ENCODE measurements around the gene MORC3.

MORC3 gene

DNA sequence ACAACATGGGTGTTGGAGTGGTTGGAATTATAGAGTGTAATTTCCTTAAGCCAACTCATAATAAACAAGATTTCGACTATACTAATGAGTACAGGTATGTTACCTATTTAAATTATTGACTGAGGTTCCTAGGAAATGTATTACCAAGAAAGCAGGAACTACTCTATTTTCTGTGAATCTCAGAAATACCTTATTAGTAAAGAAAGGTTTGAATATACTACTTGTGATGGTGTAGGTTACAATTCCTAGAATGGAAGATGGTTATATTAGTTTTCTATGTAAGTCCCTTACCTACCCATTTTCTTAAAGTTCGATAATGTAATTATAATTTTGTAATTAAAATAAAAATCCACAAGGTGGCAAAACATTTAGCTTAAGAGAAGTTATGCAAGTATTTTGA lies 29.3 kb downstream of the MORC3 start:
- DNase-seq (ENCODE audit: low read depth): no peak
- H3K4me3 ChIP-seq (ENCODE audit: low read depth, low read length): no peak overlapping the region
- no peak for TF ChIP-seq CTCF (IDR thresholded peaks at IDR 0.05; ENCODE audit: control insufficient read depth, extremely low read depth, insufficient read depth)

- no peak overlapping the region for H3K4me3 ChIP-seq (ENCODE audit: low read depth, low read length)
- no peak for TF ChIP-seq CTCF (IDR thresholded peaks at IDR 0.05; ENCODE audit: control insufficient read depth, extremely low read depth, insufficient read depth)
- no peak for DNase-seq (ENCODE audit: low read depth)
Observed at GRCh38 chr21:36350282-36350910, 30.4 kb downstream of the MORC3 start.

- TF ChIP-seq CTCF (IDR thresholded peaks at IDR 0.05; ENCODE audit: control insufficient read depth, extremely low read depth, insufficient read depth): no peak
- H3K4me3 ChIP-seq (ENCODE audit: low read depth, low read length): no peak overlapping the region
Observed at GRCh38 chr21:36354918-36355680, 35.1 kb downstream of the MORC3 start.

DNA sequence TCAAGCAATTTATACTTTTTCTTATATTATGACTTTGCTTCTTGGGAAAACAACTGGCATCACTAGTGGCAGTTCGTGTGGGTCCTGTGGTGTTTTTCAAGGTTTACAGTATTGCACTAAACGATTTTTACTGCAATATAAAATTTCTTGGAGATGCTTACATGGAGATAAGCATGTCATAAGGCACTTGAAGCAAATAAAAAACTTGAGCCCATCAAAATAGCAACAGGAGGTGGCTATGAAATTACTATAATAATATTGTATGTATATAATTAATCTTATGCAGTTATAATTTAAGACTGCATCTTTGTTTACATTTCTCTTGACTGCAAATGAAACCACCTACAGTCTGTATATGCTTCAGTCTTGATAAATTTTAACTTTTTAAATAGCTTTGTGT lies 35.9 kb downstream of the MORC3 start:
- no peak overlapping the region for H3K4me3 ChIP-seq (ENCODE audit: low read depth, low read length)
- no peak for TF ChIP-seq CTCF (IDR thresholded peaks at IDR 0.05; ENCODE audit: control insufficient read depth, extremely low read depth, insufficient read depth)
- peak; percentile 78 for DNase-seq (ENCODE audit: low read depth)

More at GRCh38 chr21:36354918-36355680, 35.1 kb downstream of the MORC3 start:
- no peak for DNase-seq (ENCODE audit: low read depth)

DNA sequence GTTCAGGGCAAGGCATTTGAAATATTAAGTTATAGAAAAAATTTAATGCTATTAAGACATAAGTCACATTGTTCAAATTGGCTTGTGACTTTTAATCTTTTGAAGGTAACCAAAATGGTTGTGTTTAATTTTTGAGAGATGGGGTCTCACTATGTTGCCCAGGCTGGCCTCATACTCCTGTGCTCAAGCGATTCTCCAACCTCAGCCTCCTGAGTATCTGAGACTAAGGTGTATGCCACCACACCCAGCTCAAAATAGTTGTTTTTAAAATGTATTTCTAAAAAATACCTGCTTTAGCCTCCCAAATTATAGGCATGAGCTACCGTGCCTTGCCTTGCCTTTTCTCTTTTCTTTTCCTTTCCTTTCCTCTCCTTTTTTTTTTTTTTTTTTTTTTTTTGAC lies 39.2 kb downstream of the MORC3 start:
- H3K4me3 ChIP-seq (ENCODE audit: low read depth, low read length): no peak overlapping the region
- DNase-seq (ENCODE audit: low read depth): no peak
- TF ChIP-seq CTCF (IDR thresholded peaks at IDR 0.05; ENCODE audit: control insufficient read depth, extremely low read depth, insufficient read depth): no peak

GRCh38 chr21:36369064-36369685 lies 49.2 kb downstream of the MORC3 start:
- no peak for DNase-seq (ENCODE audit: low read depth)
- TF ChIP-seq CTCF (IDR thresholded peaks at IDR 0.05; ENCODE audit: control insufficient read depth, extremely low read depth, insufficient read depth): no peak
- no peak overlapping the region for H3K4me3 ChIP-seq (ENCODE audit: low read depth, low read length)
